GM12891 (cell line): ENCODE measurements around the gene PLSCR2.

Source experiments
- POLR2A ChIP-seq: IDR thresholded peaks from 2 replicates; pipeline ENCODE4 v1.6.1; 2011; ENCODE audit warnings: low read depth, low read length, control low read depth
- POLR2AphosphoS5 ChIP-seq: IDR thresholded peaks from 2 replicates; pipeline ENCODE4 v1.6.1; 2011; ENCODE audit warnings: low read depth, low read length, control low read depth

DNA sequence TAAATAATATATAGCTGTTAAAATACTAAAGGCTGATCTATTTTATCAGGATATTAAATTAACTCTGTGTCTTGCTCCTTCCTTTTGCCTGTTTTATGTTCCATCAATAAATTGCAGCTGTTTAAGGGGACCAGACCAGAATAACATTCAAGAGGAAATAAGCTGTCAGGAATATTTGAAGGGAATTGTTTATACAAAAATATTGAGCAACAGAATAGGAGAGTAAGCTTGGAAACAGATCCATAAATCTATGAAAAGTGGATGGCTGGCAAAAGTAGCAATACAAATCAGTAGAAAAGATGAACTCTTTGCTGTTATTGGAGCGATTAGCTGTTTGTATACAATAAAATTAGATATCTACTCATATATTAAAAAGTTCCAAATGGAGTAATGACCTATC is 36.2 kb upstream of the PLSCR2 start:
- TF ChIP-seq POLR2A (no peak), POLR2AphosphoS5 (no peak)
